Panc1 (cell line): ENCODE measurements around the gene GABARAP. TPM values are rescaled to one million over a fixed set of nuclear protein-coding genes. Genes with fewer than 3 reads are reported as not detected.

Experiments used
- ATAC-seq: fragments of 200-7000 bp; cut with Tn5 transposase; 2 replicates; pipeline ENCODE4 v1.9.1; 2020; ENCODE audit warnings: mild to moderate bottlenecking, moderate library complexity
- BruUV-seq: library from RNA; stranded (reverse); fragments of 400-500 nt; replicated peaks from 2 replicates; lab custom pipeline; 2021; lab: Mats Ljungman, UMichigan
- CTCF ChIA-PET: fragments of 300-600 bp; sonication (Branson Sonifier 250); formaldehyde crosslinking; loops from one replicate; lab custom pipeline; 2022; ENCODE audit warnings: antibody characterized with exemption; lab: Charles Lee
- POLR2A ChIA-PET: fragments of 300-600 bp; sonication (Branson Sonifier 250); formaldehyde crosslinking; loops from one replicate; lab custom pipeline; 2022; ENCODE audit warnings: antibody characterized with exemption; lab: Charles Lee
- DNase-seq: peaks from one replicate; pipeline ENCODE4 v3.0.0-alpha.2; 2010; ENCODE audit warnings: low read depth, low spot score
- H3K27ac ChIP-seq: 2 replicates; pipeline ENCODE4 v1.5.1; 2011; ENCODE audit warnings: mild to moderate bottlenecking, low read length, inconsistent platforms
- H3K27me3 ChIP-seq: fragments of 200-500 bp; sonication (Bioruptor generic); 2 replicates; pipeline ENCODE4 v1.6.0; 2014; ENCODE audit warnings: low read length, inconsistent platforms; ENCODE audit not compliant: control insufficient read depth, insufficient read depth
- H3K36me3 ChIP-seq: fragments of 200-500 bp; sonication (Bioruptor generic); 2 replicates; pipeline ENCODE4 v1.5.1; 2014; ENCODE audit warnings: inconsistent platforms, mild to moderate bottlenecking, low read length, moderate library complexity; ENCODE audit not compliant: control insufficient read depth, insufficient read depth
- H3K4me1 ChIP-seq: 2 replicates; pipeline ENCODE4 v1.5.1; 2011; ENCODE audit warnings: inconsistent platforms, mild to moderate bottlenecking, low read length, moderate library complexity; ENCODE audit not compliant: control insufficient read depth, insufficient read depth
- H3K4me3 ChIP-seq, 2 experiments: 2 replicates each; pipeline ENCODE4 v1.5.1; 2011 to 2012; ENCODE audit warnings: low read depth in 2 of 2, low read length in 2 of 2, mild to moderate bottlenecking in 2 of 2, inconsistent platforms in 1 of 2, moderate library complexity in 1 of 2
- H3K9me3 ChIP-seq: fragments of 200-500 bp; sonication (Bioruptor generic); 2 replicates; pipeline ENCODE4 v1.5.1; 2014; ENCODE audit warnings: low read depth, mild to moderate bottlenecking, inconsistent platforms, low read length, moderate library complexity; ENCODE audit not compliant: control insufficient read depth, insufficient read depth
- CTCF ChIP-seq: fragments of 450-650 bp; IDR thresholded peaks from 2 replicates; pipeline ENCODE4 v1.5.1; 2017; ENCODE audit warnings: mild to moderate bottlenecking
- POLR2AphosphoS5 ChIP-seq: IDR thresholded peaks from 2 replicates; pipeline ENCODE4 v1.6.1; 2012; ENCODE audit warnings: mild to moderate bottlenecking, low read depth, low read length, moderate library complexity
- REST ChIP-seq, 2 experiments: IDR thresholded peaks; 2 replicates each; pipeline ENCODE4 v1.6.1; 2011 to 2012; ENCODE audit warnings: low read depth in 2 of 2, control low read depth in 1 of 2, low read length in 1 of 2, mild to moderate bottlenecking in 1 of 2, moderate library complexity in 1 of 2; ENCODE audit not compliant: insufficient read depth in 1 of 2
- SIN3A ChIP-seq: IDR thresholded peaks from 2 replicates; pipeline ENCODE4 v1.6.1; 2012; ENCODE audit warnings: low read depth, mild to moderate bottlenecking, low read length, moderate library complexity, borderline replicate concordance; ENCODE audit not compliant: insufficient read depth
- TCF7L2 ChIP-seq: IDR thresholded peaks from 2 replicates; pipeline ENCODE4 v1.6.1; 2011; ENCODE audit warnings: mild to moderate bottlenecking, low read depth, low read length, inconsistent platforms
- in situ Hi-C: cut with HindIII; loops from 2 replicates; pipeline ENCODE4 v1.10.0; 2016; ENCODE audit warnings: low sequenced_read_pairs, low pct_unique_long_range_greater_than_20kb
- intact Hi-C: fragments of 100-400 bp; cut with micrococcal nuclease; formaldehyde crosslinking; loops from one replicate; pipeline ENCODE4 v1.10.0; 2022; ENCODE audit not compliant: unreplicated experiment
- total RNA-seq: library from RNA; stranded (reverse); gene quantifications from one replicate; pipeline ENCODE4 v1.2.1, GENCODE V29; 2021; ENCODE audit not compliant: unreplicated experiment

The GABARAP gene
- total RNA-seq, 1 experiment from 2014 or later = 289 TPM

- POLR2A ChIA-PET = no interaction called here
These were observed 51.2 kb downstream of the GABARAP start for GRCh38 chr17:7191069-7191468.

GRCh38 chr17:7190276-7190917, 51.9 kb downstream of the GABARAP start:
- no peak for DNase-seq
- ChIA-PET CTCF (no interaction called here), POLR2A (no interaction called here)
- Histone ChIP-seq H3K9me3 (no peaks in the 10 kb centered on the region), H3K27ac (no peak overlapping the region), H3K36me3 (no peaks in the 10 kb centered on the region), H3K4me3 (no peak overlapping the region), H3K27me3 (no peaks in the 10 kb centered on the region), H3K4me1 (no peaks in the 10 kb centered on the region)
- in situ Hi-C loops = no loop called here
- no TSS peak for BruUV-seq
- intact Hi-C loops = no loop called here
- TF ChIP-seq CTCF (no peak), SIN3A (no peak), TCF7L2 (no peak), POLR2AphosphoS5 (no peak), REST (IDR thresholded peaks at IDR 0.05; ENCODE audit: insufficient read depth in 1 of 2, low read depth in 2 of 2, low read length in 1 of 2) (no peak)
- ATAC-seq = no peak

More at GRCh38 chr17:7191069-7191468, 51.2 kb downstream of the GABARAP start:
- no peaks in the 10 kb centered on the region for H3K36me3 ChIP-seq
- H3K4me1 ChIP-seq = no peaks in the 10 kb centered on the region
- no peak for TF ChIP-seq REST (IDR thresholded peaks at IDR 0.05; ENCODE audit: insufficient read depth in 1 of 2, low read depth in 2 of 2, low read length in 1 of 2)
- no peak for TF ChIP-seq SIN3A
- no peak for TF ChIP-seq TCF7L2
- no peak for TF ChIP-seq CTCF
- TF ChIP-seq POLR2AphosphoS5 = no peak
- BruUV-seq = no TSS peak
- no peak for ATAC-seq
- no peak overlapping the region for H3K4me3 ChIP-seq
- DNase-seq = no peak
- no peaks in the 10 kb centered on the region for H3K27me3 ChIP-seq
- in situ Hi-C loops (no loop called here), intact Hi-C loops (no loop called here)
- no peaks in the 10 kb centered on the region for H3K9me3 ChIP-seq
- H3K27ac ChIP-seq = no peak overlapping the region
- CTCF ChIA-PET = no interaction called here
